HG03571 (cell line): ENCODE measurements around the gene SUGCT.
A peak's percentile ranks its signal among the peaks of the same experiment; 100 is the strongest.
"Not testable (repeated sequence)": the region's sequence is repeated elsewhere in the genome, so short reads cannot be mapped to it uniquely, and the experiment has no call there.

Experiments used
- ATAC-seq: cut with Tn5 transposase; IDR thresholded peaks from one replicate; pipeline ENCODE4 v1.9.1; 2021; ENCODE audit not compliant: unreplicated experiment

Gene SUGCT

GRCh38 chr7:40551685-40552576 lies 417.1 kb downstream of the SUGCT start:
- ATAC-seq: peak; percentile 58

- no peak for ATAC-seq
Observed at GRCh38 chr7:40560672-40561071, 425.9 kb downstream of the SUGCT start.

DNA sequence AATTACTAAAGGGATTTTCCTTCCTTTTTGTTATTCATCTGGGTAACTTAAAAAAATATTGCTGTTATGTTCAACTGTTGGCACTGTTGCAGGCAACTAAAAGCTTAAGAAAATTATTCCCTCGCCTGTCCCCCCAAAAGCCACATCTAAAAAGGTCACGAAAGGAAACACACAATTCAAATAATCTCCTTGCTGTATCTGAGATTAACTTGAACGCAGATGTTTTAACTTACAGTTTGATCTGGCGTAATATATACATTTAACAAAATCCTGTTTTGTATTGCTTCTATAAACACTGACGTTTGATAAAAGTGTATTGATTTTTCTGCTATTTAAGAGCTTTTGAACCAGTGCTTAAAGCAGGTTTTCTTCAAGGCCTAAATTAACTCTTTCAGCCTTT lies 432.1 kb downstream of the SUGCT start:
- ATAC-seq: no peak

GRCh38 chr7:40569326-40569725 lies 434.5 kb downstream of the SUGCT start:
- no peak for ATAC-seq

DNA sequence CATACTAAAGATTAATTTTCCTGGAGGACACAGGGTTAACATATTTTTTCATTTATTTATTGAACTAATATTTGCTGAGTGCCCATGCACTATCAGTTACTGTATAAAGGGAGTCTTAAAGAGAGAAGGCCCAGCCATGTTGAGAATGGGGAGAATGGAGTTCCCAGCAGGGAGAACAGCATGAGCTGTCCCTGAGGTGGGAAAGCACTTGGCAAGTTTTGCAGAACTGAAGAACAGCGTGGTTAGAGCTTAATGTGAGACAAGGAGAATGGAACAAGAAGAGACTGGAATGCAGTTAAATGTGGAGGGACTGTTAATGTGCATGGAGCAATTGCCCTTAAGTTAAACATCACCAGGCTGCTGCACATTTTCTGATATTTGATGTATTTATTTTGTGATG lies 435.4 kb downstream of the SUGCT start:
- no peak for ATAC-seq

DNA sequence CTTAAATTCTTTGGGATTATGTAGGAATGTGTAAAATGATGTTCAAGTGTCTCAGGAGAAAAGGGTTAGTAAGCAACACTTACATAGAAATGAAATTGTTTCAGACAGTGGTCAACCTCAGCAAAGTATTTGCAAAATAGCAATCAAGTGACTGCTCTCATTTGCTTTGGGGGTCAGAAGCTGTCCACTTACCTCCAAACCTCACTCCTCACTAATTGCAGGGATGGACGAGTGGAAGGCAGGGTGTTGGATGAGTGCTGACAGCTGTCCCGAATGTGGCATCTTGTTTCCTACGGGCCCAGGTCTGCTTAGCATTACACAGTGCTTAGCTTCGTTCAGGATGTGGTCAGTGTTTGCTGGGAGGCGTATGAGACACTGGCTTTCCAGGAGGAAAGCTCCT lies 437.0 kb downstream of the SUGCT start:
- no peak for ATAC-seq

GRCh38 chr7:40572810-40573465 lies 438.1 kb downstream of the SUGCT start:
- no peak for ATAC-seq

DNA sequence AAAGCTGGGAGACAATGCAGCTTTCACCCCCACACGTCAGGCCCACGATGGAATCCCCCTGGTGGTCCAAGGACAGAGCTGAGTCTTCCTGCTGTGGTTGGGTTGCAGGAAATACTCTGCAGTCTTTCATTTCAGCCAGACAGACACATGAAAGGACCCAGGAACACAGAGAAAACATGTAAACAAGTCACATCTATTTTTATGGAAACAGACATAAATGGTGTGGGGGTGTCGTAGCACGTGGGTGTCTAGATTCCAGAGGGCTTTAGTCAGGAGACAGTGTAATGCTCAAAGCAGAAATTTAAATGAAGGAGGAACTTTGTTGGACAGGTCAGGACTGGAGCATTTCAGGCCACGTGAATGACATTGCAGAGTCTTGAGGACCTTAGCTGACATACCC lies 444.6 kb downstream of the SUGCT start:
- no peak for ATAC-seq

- no peak for ATAC-seq
Observed at GRCh38 chr7:40580776-40581175, 446.0 kb downstream of the SUGCT start.

- ATAC-seq: no peak
Observed at GRCh38 chr7:40582539-40582938, 447.7 kb downstream of the SUGCT start.

- no peak for ATAC-seq
Observed at GRCh38 chr7:40583667-40584444, 449.1 kb downstream of the SUGCT start.

- no peak for ATAC-seq
Observed at GRCh38 chr7:40584667-40585433, 450.0 kb downstream of the SUGCT start.

GRCh38 chr7:40586197-40586596 lies 451.4 kb downstream of the SUGCT start:
- ATAC-seq: no peak

- ATAC-seq: no peak
Observed at GRCh38 chr7:40587419-40587818, 452.6 kb downstream of the SUGCT start.

DNA sequence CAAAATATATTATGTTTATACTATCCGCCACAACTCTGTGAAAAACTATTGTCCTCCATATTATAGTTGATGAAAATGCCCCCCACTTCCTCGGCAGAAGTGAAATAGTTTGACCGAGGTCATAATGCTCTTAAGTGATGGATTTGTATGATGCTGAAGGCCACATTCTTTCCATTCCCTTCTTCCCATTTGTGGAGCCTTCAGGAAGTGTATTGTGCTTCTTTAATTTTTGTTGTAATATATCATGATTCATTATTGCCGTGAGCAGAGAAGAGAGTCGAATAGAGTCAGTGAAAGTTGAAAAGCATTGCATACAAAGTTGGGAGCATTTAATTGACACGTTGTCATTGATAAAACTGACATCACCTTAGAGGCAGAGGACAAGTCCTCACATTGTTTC lies 460.3 kb downstream of the SUGCT start:
- ATAC-seq: no peak

GRCh38 chr7:40595832-40596231 lies 461.0 kb downstream of the SUGCT start:
- no peak for ATAC-seq

GRCh38 chr7:40597517-40597916 lies 462.7 kb downstream of the SUGCT start:
- ATAC-seq: no peak

DNA sequence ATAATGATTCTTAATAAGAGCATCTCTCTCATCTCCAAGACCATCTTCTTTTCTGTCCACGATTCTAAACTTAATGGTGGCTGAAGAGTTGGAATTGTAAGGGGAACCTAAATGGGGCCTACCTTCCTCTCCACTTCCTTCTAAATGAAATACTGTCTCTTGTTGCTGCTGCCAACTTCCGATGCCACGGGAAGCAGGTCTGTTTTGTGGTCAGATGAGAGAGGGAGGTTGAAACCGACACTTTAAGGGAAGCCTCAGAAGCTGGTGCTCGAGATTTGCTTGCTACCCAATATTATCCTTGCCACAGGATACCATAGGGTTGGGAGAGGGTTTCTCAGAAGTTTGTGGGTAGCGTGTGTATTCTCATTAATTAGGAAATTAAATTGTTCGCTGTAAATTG lies 464.1 kb downstream of the SUGCT start:
- ATAC-seq: no peak

GRCh38 chr7:40599836-40600235 lies 465.0 kb downstream of the SUGCT start:
- no peak for ATAC-seq

- not testable (repeated sequence) for ATAC-seq
Observed at GRCh38 chr7:40602351-40602750, 467.5 kb downstream of the SUGCT start.
